Activated CD4-positive, alpha-beta T cell treated with anti-CD3 and anti-CD28 coated beads for 36 hours (primary cell): ENCODE measurements around the gene GALNT18. TPM values are rescaled to one million over a fixed set of nuclear protein-coding genes. Genes with fewer than 3 reads are reported as not detected.
"Not testable (repeated sequence)": the region's sequence is repeated elsewhere in the genome, so short reads cannot be mapped to it uniquely, and the experiment has no call there.

Experiments used
- ATAC-seq: fragments of 200-7000 bp; cut with Tn5 transposase; one replicate; pipeline ENCODE4 v1.10.0; 2021; ENCODE audit warnings: mild to moderate bottlenecking, moderate library complexity
- CTCF ChIA-PET: fragments of 350-600 bp; sonication (Branson Sonifier 250); formaldehyde crosslinking; loops from one replicate; lab custom pipeline; 2021; ENCODE audit warnings: antibody characterized with exemption; lab: Charles Lee
- POLR2A ChIA-PET: fragments of 350-600 bp; sonication (Branson Sonifier 250); formaldehyde crosslinking; loops from one replicate; lab custom pipeline; 2021; ENCODE audit warnings: antibody characterized with exemption, inconsistent platforms; lab: Charles Lee
- DNase-seq: peaks from one replicate; pipeline ENCODE4 v3.0.0-alpha.2; 2020
- H3K27ac Mint-ChIP-seq: one replicate; pipeline ENCODE4 v1.8.0; 2021; ENCODE audit warnings: mixed read lengths
- H3K27me3 Mint-ChIP-seq: one replicate; pipeline ENCODE4 v1.8.0; 2021; ENCODE audit warnings: mixed read lengths
- H3K36me3 Mint-ChIP-seq: one replicate; pipeline ENCODE4 v1.8.0; 2021; ENCODE audit warnings: low read depth, mixed read lengths
- H3K4me1 Mint-ChIP-seq: one replicate; pipeline ENCODE4 v1.8.0; 2021; ENCODE audit warnings: mixed read lengths
- H3K4me3 Mint-ChIP-seq: one replicate; pipeline ENCODE4 v1.8.0; 2021; ENCODE audit warnings: mild to moderate bottlenecking, moderate library complexity, mixed read lengths
- H3K9me3 Mint-ChIP-seq: one replicate; pipeline ENCODE4 v1.8.0; 2021; ENCODE audit warnings: low read depth, mixed read lengths
- intact Hi-C, 2 experiments: fragments of 100-400 bp; cut with DNase I in 1 of 2; cut with micrococcal nuclease in 1 of 2; formaldehyde crosslinking; loops; one replicate each; pipeline versions ENCODE4 v1.14.2 to v1.15.1; 2022 to 2024; cut with DNase I, micrococcal nuclease
- total RNA-seq, 2 experiments: library from RNA; stranded (reverse); gene quantifications; one replicate each; pipeline ENCODE4 v1.2.3, GENCODE V29; 2021

Gene GALNT18
- total RNA-seq, 2 experiments from 2014 or later: 6.9 to 8.8 TPM

GRCh38 chr11:11451501-11452005 is 170.3 kb downstream of the GALNT18 start:
- intact Hi-C loops: no loop called here
- DNase-seq: no peak
- H3K4me1 Mint-ChIP-seq: no peaks in the 10 kb centered on the region
- no peak overlapping the region for H3K27ac Mint-ChIP-seq
- ChIA-PET POLR2A (no interaction called here), CTCF (no interaction called here)
- H3K4me3 Mint-ChIP-seq: no peak overlapping the region
- H3K27me3 Mint-ChIP-seq: peaks cover 4% of the 10 kb centered on the region
- no peaks in the 10 kb centered on the region for H3K9me3 Mint-ChIP-seq
- no peaks in the 10 kb centered on the region for H3K36me3 Mint-ChIP-seq
- no peak for ATAC-seq

DNA sequence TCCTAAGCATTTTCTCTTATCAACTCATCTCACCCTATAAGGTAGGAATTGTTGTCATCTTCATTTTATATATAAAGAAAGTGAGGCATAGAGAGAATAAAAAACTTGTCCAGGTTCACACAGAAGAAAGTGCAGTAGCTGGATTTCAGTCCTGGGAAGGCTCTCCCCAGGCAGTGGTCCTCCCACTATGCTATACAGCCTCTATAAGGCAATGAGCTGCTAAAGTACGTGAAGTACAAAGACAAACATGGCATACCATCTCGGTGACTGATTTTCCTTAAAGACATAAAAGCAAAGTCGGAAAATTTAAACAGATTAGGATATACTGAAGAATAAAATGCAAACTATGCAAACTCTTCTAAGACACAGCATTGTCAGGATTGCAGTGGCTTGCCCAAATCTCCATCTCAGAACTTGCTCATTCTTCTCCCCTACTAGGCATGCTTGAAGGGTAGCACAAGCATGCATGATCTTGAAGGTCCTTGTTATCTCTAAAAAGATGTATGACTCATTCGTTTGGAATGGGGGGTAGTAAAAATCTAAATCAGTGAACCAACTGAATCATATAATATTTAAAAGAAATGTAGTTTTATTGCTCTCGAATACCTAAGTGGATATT is 171.0 kb downstream of the GALNT18 start:
- POLR2A ChIA-PET: no interaction called here

DNA sequence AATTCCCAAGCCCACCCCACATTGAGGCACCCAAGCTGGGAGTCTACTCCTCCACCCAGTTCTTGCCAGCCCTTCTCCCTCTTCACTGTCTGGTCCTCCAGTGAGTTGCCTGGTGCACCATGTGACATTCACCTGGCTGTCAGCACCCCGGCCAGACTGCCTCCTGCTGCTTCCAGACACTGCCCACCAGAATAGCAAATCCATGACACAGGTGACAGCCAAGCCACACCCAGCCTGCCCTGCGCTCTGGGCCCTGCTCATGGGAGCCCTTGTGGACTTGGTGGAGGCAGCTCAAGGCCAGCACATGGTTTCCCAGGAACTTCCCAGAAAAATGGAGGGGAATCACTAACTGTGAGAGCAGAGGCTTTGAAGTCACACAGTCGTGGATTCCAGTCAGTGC is 172.5 kb downstream of the GALNT18 start:
- DNase-seq (no peak), ATAC-seq (no peak)
- Mint-ChIP-seq H3K27me3 (peaks cover 4% of the 10 kb centered on the region), H3K4me1 (no peaks in the 10 kb centered on the region), H3K27ac (no peak overlapping the region), H3K9me3 (no peaks in the 10 kb centered on the region), H3K36me3 (no peaks in the 10 kb centered on the region), H3K4me3 (no peak overlapping the region)
- POLR2A ChIA-PET: no interaction called here
- CTCF ChIA-PET: no interaction called here
- intact Hi-C loops: no loop called here

More for the DNA sequence above, 171.0 kb downstream of the GALNT18 start:
- Mint-ChIP-seq H3K36me3 (no peaks in the 10 kb centered on the region), H3K27me3 (peaks cover 4% of the 10 kb centered on the region), H3K27ac (no peak overlapping the region), H3K4me1 (no peaks in the 10 kb centered on the region), H3K4me3 (no peak overlapping the region), H3K9me3 (no peaks in the 10 kb centered on the region)
- ATAC-seq: no peak
- CTCF ChIA-PET: no interaction called here
- intact Hi-C loops: no loop called here
- no peak for DNase-seq

DNA sequence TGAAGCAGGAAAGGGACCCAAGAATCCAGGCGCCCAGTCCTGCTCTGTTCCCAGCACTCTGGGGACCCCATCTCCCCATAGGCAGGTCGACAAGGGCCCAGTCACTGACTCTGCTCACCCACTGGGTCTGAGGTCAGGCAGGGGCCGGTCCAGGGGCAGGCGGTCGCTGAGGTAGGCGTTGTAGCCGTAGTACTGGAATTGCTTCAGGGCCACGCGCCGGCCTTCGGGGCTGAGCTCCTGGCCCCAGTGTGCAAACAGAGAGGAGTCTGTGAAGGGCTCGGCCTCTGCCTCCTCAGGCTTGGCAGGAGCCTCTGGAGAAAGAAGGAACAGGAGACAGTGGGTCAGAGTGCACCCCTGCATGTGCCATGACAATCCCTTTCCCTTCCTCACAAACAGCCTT is 173.2 kb downstream of the GALNT18 start:
- Mint-ChIP-seq H3K4me3 (no peak overlapping the region), H3K9me3 (no peaks in the 10 kb centered on the region), H3K27ac (no peak overlapping the region), H3K36me3 (no peaks in the 10 kb centered on the region), H3K4me1 (no peaks in the 10 kb centered on the region), H3K27me3 (peaks cover 4% of the 10 kb centered on the region)
- intact Hi-C loops: no loop called here
- POLR2A ChIA-PET: no interaction called here
- DNase-seq (no peak), ATAC-seq (no peak)
- CTCF ChIA-PET: no interaction called here

DNA sequence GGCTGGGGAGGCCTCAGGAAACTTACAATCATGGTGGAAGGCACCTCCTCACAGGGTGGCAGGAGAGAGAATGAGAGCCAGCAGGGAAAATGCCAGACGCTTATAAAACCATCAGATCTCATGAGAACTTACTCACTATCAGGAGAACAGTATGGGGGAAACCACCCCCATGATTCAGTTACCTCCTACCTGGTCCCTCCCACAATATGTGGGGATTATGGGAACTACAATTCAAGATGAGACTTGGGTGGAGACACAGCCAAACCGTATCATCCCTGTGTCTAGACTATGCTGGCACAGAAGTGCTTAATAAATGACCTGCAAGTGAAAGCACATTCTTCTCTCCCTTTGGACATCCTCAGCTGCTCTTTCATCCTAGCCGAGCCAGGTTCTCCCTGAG is 174.2 kb downstream of the GALNT18 start:
- H3K36me3 Mint-ChIP-seq, H3K27me3 Mint-ChIP-seq, H3K4me3 Mint-ChIP-seq, H3K27ac Mint-ChIP-seq, ATAC-seq, POLR2A ChIA-PET, DNase-seq, intact Hi-C loops, H3K9me3 Mint-ChIP-seq, H3K4me1 Mint-ChIP-seq: not testable (repeated sequence)
- CTCF ChIA-PET: interaction anchor here (1.5 kb wide), 1 partner anchor 8 kb away, joined by 4 read pairs; no protein-coding TSS in a partner anchor

- H3K36me3 Mint-ChIP-seq: no peaks in the 10 kb centered on the region
- no peak overlapping the region for H3K27ac Mint-ChIP-seq
- CTCF ChIA-PET: interaction anchor here (1.5 kb wide), 1 partner anchor 9 kb away, joined by 4 read pairs; no protein-coding TSS in a partner anchor
- no peak for ATAC-seq
- H3K4me1 Mint-ChIP-seq: no peaks in the 10 kb centered on the region
- POLR2A ChIA-PET: no interaction called here
- H3K4me3 Mint-ChIP-seq: no peak overlapping the region
- intact Hi-C loops: no loop called here
- peaks cover 4% of the 10 kb centered on the region for H3K27me3 Mint-ChIP-seq
- no peaks in the 10 kb centered on the region for H3K9me3 Mint-ChIP-seq
- DNase-seq: no peak
These were observed 174.8 kb downstream of the GALNT18 start for GRCh38 chr11:11446967-11447366.

GRCh38 chr11:11446564-11446963 is 175.2 kb downstream of the GALNT18 start:
- H3K36me3 Mint-ChIP-seq: no peaks in the 10 kb centered on the region
- intact Hi-C loops: no loop called here
- no peaks in the 10 kb centered on the region for H3K4me1 Mint-ChIP-seq
- H3K27me3 Mint-ChIP-seq: peaks cover 4% of the 10 kb centered on the region
- ChIA-PET CTCF (interaction anchor here (1.5 kb wide), 1 partner anchor 9 kb away, joined by 4 read pairs; no protein-coding TSS in a partner anchor), POLR2A (no interaction called here)
- ATAC-seq (no peak), DNase-seq (no peak)
- no peak overlapping the region for H3K4me3 Mint-ChIP-seq
- no peak overlapping the region for H3K27ac Mint-ChIP-seq
- H3K9me3 Mint-ChIP-seq: no peaks in the 10 kb centered on the region

DNA sequence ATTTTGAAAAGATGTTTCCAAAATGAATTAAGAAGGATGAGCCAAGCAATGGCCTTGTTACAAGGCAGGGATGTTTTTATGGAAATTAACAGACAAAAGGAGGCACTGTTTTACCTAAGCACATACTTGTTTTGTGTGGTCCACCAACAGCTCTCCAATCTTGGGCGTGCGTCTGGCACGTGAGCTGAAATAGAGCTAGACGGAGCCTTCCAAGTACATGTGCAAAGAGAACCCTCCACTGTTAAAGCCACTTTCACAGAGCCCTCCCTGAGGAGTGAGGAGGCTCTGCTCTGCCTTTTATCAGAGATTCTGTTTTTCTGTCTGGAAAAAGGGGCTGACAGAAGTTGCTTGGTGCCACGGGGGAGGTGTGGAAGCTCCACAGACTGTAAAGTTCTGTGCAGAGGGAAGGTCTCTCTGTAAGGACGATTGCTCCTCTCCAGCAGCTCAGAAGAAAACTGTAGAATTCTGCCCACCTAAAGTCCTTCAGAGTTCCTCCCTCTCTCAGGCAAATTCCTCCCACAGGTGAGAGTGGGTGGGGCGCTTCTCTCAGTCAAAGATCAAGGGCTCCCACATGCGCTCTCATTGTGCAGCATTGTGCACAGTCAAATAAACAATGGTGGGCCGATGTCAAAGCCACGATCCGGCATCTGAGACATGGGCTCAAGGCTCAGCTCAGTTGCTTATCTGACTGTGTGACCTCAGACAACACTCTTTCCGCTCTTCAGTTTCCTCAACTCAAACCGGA is 176.2 kb downstream of the GALNT18 start:
- POLR2A ChIA-PET: no interaction called here
- intact Hi-C loops: no loop called here
- ATAC-seq: no peak
- CTCF ChIA-PET: interaction anchor here (1.5 kb wide), 1 partner anchor 10 kb away, joined by 4 read pairs; no protein-coding TSS in a partner anchor
- no peaks in the 10 kb centered on the region for H3K9me3 Mint-ChIP-seq
- H3K27ac Mint-ChIP-seq: no peak overlapping the region
- H3K36me3 Mint-ChIP-seq: no peaks in the 10 kb centered on the region
- no peak for DNase-seq
- H3K4me1 Mint-ChIP-seq: no peaks in the 10 kb centered on the region
- peaks cover 4% of the 10 kb centered on the region for H3K27me3 Mint-ChIP-seq
- H3K4me3 Mint-ChIP-seq: no peak overlapping the region

DNA sequence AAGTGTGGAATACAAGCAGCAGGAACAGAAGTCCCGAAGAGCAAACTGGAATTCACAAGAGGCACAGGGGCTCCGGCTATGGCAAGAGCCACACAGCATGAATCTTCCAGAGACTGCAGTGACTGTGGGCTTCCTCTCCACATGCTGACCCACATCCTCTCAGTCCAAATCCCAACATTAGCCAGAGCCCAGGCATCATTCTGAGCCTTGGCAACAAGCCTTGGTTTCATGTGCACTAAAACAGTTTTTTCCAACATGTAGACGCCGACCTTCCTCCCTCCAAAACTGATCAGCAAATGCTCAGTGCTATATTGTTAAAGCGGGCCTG is 177.0 kb downstream of the GALNT18 start:
- Mint-ChIP-seq H3K36me3 (no peaks in the 10 kb centered on the region), H3K27ac (no peak overlapping the region), H3K4me1 (no peaks in the 10 kb centered on the region), H3K4me3 (no peak overlapping the region), H3K27me3 (peaks cover 4% of the 10 kb centered on the region), H3K9me3 (no peaks in the 10 kb centered on the region)
- CTCF ChIA-PET: no interaction called here
- POLR2A ChIA-PET: no interaction called here
- ATAC-seq: no peak
- intact Hi-C loops: no loop called here
- DNase-seq: no peak

GRCh38 chr11:11444027-11444803 is 177.6 kb downstream of the GALNT18 start:
- Mint-ChIP-seq H3K36me3 (no peaks in the 10 kb centered on the region), H3K27me3 (peaks cover 4% of the 10 kb centered on the region), H3K9me3 (no peaks in the 10 kb centered on the region), H3K4me1 (no peaks in the 10 kb centered on the region), H3K27ac (no peak overlapping the region), H3K4me3 (no peak overlapping the region)
- ATAC-seq (no peak), DNase-seq (no peak)
- ChIA-PET CTCF (no interaction called here), POLR2A (no interaction called here)
- intact Hi-C loops: no loop called here

- ATAC-seq: no peak
- intact Hi-C loops: no loop called here
These were observed 179.0 kb downstream of the GALNT18 start for GRCh38 chr11:11442791-11443190.

More at GRCh38 chr11:11442791-11443190, 179.0 kb downstream of the GALNT18 start:
- Mint-ChIP-seq H3K27me3 (peaks cover 4% of the 10 kb centered on the region), H3K4me1 (no peaks in the 10 kb centered on the region), H3K27ac (no peak overlapping the region), H3K9me3 (no peaks in the 10 kb centered on the region), H3K36me3 (no peaks in the 10 kb centered on the region), H3K4me3 (no peak overlapping the region)
- POLR2A ChIA-PET: no interaction called here
- CTCF ChIA-PET: no interaction called here
- no peak for DNase-seq
